GM06990 (cell line): ENCODE data around the gene HOXC4.

Source experiments
- DNase-seq: peaks from one replicate; pipeline ENCODE4 v3.0.0-alpha.2; 2011; ENCODE audit not compliant: insufficient read length; ENCODE audit errors: extremely low read depth
- H3K27me3 ChIP-seq: replicated peaks from 2 replicates; pipeline ENCODE4 v1.6.0; 2011; ENCODE audit warnings: low read length; ENCODE audit not compliant: control insufficient read depth, insufficient read depth
- H3K36me3 ChIP-seq: 2 replicates; pipeline ENCODE4 v1.5.1; 2011; ENCODE audit warnings: low read length; ENCODE audit not compliant: control insufficient read depth, insufficient read depth
- H3K4me3 ChIP-seq: replicated peaks from 2 replicates; pipeline ENCODE4 v1.5.1; 2011; ENCODE audit warnings: low read depth, mild to moderate bottlenecking, control low read depth, low read length
- CTCF ChIP-seq: IDR thresholded peaks from 2 replicates; pipeline ENCODE4 v1.5.1; 2011; ENCODE audit warnings: low read length, control low read depth, mild to moderate bottlenecking, inconsistent platforms; ENCODE audit not compliant: insufficient read depth, poor library complexity, severe bottlenecking

The HOXC4 gene

GRCh38 chr12:54006559-54007220 is 46.9 kb upstream of the HOXC4 start:
- H3K27me3 ChIP-seq: peaks cover 1% of the 10 kb centered on the region; the same call in 1 of the 2 replicates
- no peak for DNase-seq
- peak overlapping the region; percentile 45 for H3K4me3 ChIP-seq
- no peak for TF ChIP-seq CTCF
- no peaks in the 10 kb centered on the region for H3K36me3 ChIP-seq

GRCh38 chr12:54007538-54008259 is 45.9 kb upstream of the HOXC4 start:
- peaks cover 1% of the 10 kb centered on the region; the same call in 1 of the 2 replicates for H3K27me3 ChIP-seq
- DNase-seq: no peak
- no peak for TF ChIP-seq CTCF
- no peaks in the 10 kb centered on the region for H3K36me3 ChIP-seq
- H3K4me3 ChIP-seq: no peak overlapping the region

DNA sequence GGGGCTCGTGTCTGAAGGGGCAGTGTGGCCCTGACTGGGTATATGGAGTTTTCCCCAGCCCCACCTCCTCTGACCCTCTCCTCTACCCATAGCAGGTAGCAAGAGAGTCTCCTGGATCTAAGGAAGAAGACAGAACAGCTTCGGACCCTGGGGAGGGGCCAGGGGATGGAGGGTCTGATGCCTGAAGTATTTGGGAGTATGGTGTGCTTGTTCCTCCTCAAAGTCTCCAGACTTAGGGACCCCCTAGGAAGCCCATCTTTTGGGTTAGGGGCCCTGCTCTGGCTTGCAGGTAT is 45.4 kb upstream of the HOXC4 start:
- Histone ChIP-seq H3K27me3 (peaks cover 1% of the 10 kb centered on the region; the same call in 1 of the 2 replicates), H3K36me3 (no peaks in the 10 kb centered on the region), H3K4me3 (no peak overlapping the region)
- no peak for DNase-seq
- TF ChIP-seq CTCF: no peak

GRCh38 chr12:54009171-54010052 is 44.2 kb upstream of the HOXC4 start:
- no peak overlapping the region; the same call in 1 of the 2 replicates for H3K4me3 ChIP-seq
- TF ChIP-seq CTCF: no peak
- H3K36me3 ChIP-seq: no peaks in the 10 kb centered on the region
- peaks cover 1% of the 10 kb centered on the region; the same call in 1 of the 2 replicates for H3K27me3 ChIP-seq
- DNase-seq: no peak

DNA sequence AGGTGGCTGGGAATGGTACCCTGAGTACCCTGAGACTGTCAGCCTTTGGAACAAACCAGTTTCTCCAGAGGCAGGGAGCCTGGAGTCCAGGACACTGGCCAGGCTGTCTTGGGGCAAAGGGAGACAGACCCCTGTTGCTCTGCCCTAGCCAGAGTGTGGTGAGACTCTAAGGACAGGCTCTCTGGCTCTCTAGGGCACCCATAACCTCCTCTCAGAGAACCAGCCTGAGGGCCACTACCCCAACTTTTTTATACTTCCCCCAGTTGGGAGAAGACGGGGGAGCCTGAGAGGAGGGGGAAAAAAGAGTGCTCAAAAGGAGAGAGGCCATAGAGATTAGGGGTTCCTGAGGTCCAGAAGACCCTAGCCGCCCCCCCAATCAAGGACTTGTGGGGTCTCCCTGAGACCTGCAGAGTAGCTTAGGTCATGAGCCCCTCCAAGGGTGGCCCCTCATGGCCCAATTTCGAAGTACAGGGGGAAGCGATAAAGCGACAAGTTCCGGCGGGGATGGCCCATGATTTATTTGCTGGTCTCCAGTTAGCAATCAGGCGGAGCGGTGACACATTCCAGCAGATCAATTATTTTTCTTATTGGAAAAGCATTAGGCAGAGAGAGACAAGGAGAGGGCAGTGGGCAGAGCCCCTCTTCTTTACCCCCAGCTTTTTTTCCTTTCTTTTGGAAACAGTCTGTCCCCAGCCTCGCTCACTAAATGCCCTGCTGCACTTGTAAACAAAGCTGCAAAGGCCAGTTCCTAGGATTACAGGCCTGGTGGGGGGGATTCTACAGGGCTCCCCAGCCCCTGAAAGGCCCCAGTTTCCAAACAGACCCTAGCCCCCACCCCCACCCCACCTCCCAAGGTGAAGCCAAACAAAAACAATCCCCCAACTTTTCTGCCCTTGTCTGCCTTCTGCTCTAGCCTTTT is 43.3 kb upstream of the HOXC4 start:
- Histone ChIP-seq H3K27me3 (peaks cover 1% of the 10 kb centered on the region), H3K4me3 (no peak overlapping the region), H3K36me3 (no peaks in the 10 kb centered on the region)
- no peak for TF ChIP-seq CTCF
- no peak for DNase-seq
